OCI-LY7 (cell line): ENCODE measurements around the gene CD164L2.

Experiments used
- EZH2phosphoT487 ChIP-seq: fragments of 200-600 bp; sonication (generic); IDR thresholded peaks from 2 replicates; pipeline ENCODE4 v1.6.1; 2018; ENCODE audit warnings: low read depth, borderline replicate concordance, mild to moderate bottlenecking, mixed run types, antibody characterized with exemption, low read length, moderate library complexity, mixed read lengths
- TF ChIP-seq, protein P1 (sequence below): fragments of 200-600 bp; sonication (generic); conservative IDR thresholded peaks from 2 replicates; pipeline ENCODE4 v1.5.1; 2014; ENCODE audit warnings: mild to moderate bottlenecking, antibody characterized with exemption, low read length, moderate library complexity, mixed read lengths

GRCh38 chr1:27367160-27367650 is 15.9 kb downstream of the CD164L2 start:
- TF ChIP-seq, protein P1, sequence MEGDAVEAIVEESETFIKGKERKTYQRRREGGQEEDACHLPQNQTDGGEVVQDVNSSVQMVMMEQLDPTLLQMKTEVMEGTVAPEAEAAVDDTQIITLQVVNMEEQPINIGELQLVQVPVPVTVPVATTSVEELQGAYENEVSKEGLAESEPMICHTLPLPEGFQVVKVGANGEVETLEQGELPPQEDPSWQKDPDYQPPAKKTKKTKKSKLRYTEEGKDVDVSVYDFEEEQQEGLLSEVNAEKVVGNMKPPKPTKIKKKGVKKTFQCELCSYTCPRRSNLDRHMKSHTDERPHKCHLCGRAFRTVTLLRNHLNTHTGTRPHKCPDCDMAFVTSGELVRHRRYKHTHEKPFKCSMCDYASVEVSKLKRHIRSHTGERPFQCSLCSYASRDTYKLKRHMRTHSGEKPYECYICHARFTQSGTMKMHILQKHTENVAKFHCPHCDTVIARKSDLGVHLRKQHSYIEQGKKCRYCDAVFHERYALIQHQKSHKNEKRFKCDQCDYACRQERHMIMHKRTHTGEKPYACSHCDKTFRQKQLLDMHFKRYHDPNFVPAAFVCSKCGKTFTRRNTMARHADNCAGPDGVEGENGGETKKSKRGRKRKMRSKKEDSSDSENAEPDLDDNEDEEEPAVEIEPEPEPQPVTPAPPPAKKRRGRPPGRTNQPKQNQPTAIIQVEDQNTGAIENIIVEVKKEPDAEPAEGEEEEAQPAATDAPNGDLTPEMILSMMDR: no peak
- TF ChIP-seq EZH2phosphoT487: no peak
